Esophagus muscularis mucosa (tissue), 4 donors: ENCODE measurements around the gene FAM181A.

Experiments
- EP300 ChIP-seq: sonication (generic); formaldehyde crosslinking; IDR thresholded peaks from one replicate; pipeline ENCODE4 v1.6.1; 2017; ENCODE audit warnings: antibody characterized with exemption
- POLR2A ChIP-seq: fragments of 450-650 bp; IDR thresholded peaks from one replicate; pipeline ENCODE4 v1.6.1; 2017; ENCODE audit warnings: antibody characterized with exemption, moderate library complexity, mild to moderate bottlenecking, low read depth
- TF ChIP-seq, protein P1 (sequence below), 3 experiments: fragments of 200-600 bp in 2 of 3; fragments of 450-650 bp in 1 of 3; sonication (generic) in 2 of 3; IDR thresholded peaks; one replicate each; pipeline ENCODE4 v1.5.1; 2017 to 2019; ENCODE audit warnings: antibody characterized with exemption in 3 of 3, mild to moderate bottlenecking in 2 of 3, moderate library complexity in 1 of 3

DNA sequence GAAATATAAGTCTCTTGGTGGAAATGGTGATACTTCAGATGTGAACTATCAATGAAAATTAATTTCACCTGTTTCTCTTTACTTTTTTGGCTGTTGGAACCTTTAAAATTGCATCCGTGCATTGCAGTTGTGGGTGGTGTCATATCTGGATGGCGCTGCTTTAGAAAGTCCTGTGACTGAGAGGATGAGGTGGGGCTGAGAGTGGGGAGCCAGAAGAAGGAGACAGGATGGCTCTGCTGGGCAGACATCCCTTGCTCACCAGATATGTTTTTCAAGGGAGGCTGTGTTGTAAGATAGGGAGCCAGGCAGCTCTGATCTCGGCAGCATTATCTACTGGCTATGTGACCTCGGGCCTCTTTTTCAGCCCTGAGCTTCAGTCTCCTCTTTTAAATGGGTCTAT, 36.5 kb downstream of the FAM181A start:
- TF ChIP-seq, protein P1, sequence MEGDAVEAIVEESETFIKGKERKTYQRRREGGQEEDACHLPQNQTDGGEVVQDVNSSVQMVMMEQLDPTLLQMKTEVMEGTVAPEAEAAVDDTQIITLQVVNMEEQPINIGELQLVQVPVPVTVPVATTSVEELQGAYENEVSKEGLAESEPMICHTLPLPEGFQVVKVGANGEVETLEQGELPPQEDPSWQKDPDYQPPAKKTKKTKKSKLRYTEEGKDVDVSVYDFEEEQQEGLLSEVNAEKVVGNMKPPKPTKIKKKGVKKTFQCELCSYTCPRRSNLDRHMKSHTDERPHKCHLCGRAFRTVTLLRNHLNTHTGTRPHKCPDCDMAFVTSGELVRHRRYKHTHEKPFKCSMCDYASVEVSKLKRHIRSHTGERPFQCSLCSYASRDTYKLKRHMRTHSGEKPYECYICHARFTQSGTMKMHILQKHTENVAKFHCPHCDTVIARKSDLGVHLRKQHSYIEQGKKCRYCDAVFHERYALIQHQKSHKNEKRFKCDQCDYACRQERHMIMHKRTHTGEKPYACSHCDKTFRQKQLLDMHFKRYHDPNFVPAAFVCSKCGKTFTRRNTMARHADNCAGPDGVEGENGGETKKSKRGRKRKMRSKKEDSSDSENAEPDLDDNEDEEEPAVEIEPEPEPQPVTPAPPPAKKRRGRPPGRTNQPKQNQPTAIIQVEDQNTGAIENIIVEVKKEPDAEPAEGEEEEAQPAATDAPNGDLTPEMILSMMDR (IDR thresholded peaks at IDR 0.05) = no peak
- TF ChIP-seq EP300 = no peak
- TF ChIP-seq POLR2A = no peak
